ENCODE measurements around the gene BRD4. TPM values are rescaled to one million over a fixed set of nuclear protein-coding genes. Genes with fewer than 3 reads are reported as not detected.
A peak's percentile ranks its signal among the peaks of the same experiment; 100 is the strongest.

The BRD4 gene
- total and polyA plus RNA-seq, 2 of the 13 experiments (the other 11 are each of a cell fraction or from before 2014, with no cell fraction given) = 10.5 to 11.4 TPM

- TF ChIP-seq MTF2 (CRISPR knock-in tag; IDR thresholded peaks at IDR 0.05; ENCODE audit: borderline replicate concordance) (no peak), ZKSCAN8 (CRISPR knock-in tag; IDR thresholded peaks at IDR 0.05; ENCODE audit: borderline replicate concordance) (no peak), SIN3B (IDR thresholded peaks at IDR 0.05; ENCODE audit: low read length) (no peak), NKX3-1 (CRISPR knock-in tag; IDR thresholded peaks at IDR 0.05) (no peak), SOX13 (IDR thresholded peaks at IDR 0.05) (no peak), SOX13 (CRISPR knock-in tag; conservative IDR thresholded peaks at IDR 0.05 in 1 of 2, IDR thresholded peaks at IDR 0.05 in 1 of 2) (no peak; a peak in 1 of 4 replicates), KDM4B (CRISPR knock-in tag; IDR thresholded peaks at IDR 0.05) (no peak), ZNF121 (CRISPR knock-in tag; IDR thresholded peaks at IDR 0.05) (peak; percentile 76), ZNF546 (CRISPR knock-in tag; conservative IDR thresholded peaks at IDR 0.05) (0 out of 2 replicates have a peak, but pooled peaks have one; percentile 21), ZNF777 (CRISPR knock-in tag; IDR thresholded peaks at IDR 0.05) (peak; percentile 97), TFE3 (CRISPR knock-in tag; IDR thresholded peaks at IDR 0.05) (no peak), RFXAP (CRISPR knock-in tag; IDR thresholded peaks at IDR 0.05; ENCODE audit: borderline replicate concordance) (0 out of 2 replicates have a peak, but pooled peaks have one; percentile 44), RBM39 (IDR thresholded peaks at IDR 0.05; ENCODE audit: low read depth, low read length, poor library complexity, severe bottlenecking) (peak; percentile 34), FOXO1 (CRISPR knock-in tag; IDR thresholded peaks at IDR 0.05) (peak; percentile 8; the same call in 1 of the 2 replicates), KDM5B (CRISPR knock-in tag; IDR thresholded peaks at IDR 0.05; ENCODE audit: borderline replicate concordance) (peak; percentile 12; the same call in 1 of the 2 replicates), REXO4 (CRISPR knock-in tag; IDR thresholded peaks at IDR 0.05; ENCODE audit: borderline replicate concordance) (no peak), ZSCAN31 (CRISPR knock-in tag; IDR thresholded peaks at IDR 0.05; ENCODE audit: low read depth) (peak; percentile 6; the same call in 1 of the 2 replicates), CTCF (CRISPR knock-in tag; IDR thresholded peaks at IDR 0.05) (peak; percentile 2; the same call in 1 of the 2 replicates), ZMYM2 (CRISPR knock-in tag; IDR thresholded peaks at IDR 0.05) (no peak)
- TF ChIP-seq, protein P1, sequence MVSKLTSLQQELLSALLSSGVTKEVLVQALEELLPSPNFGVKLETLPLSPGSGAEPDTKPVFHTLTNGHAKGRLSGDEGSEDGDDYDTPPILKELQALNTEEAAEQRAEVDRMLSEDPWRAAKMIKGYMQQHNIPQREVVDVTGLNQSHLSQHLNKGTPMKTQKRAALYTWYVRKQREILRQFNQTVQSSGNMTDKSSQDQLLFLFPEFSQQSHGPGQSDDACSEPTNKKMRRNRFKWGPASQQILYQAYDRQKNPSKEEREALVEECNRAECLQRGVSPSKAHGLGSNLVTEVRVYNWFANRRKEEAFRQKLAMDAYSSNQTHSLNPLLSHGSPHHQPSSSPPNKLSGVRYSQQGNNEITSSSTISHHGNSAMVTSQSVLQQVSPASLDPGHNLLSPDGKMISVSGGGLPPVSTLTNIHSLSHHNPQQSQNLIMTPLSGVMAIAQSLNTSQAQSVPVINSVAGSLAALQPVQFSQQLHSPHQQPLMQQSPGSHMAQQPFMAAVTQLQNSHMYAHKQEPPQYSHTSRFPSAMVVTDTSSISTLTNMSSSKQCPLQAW (CRISPR knock-in tag; IDR thresholded peaks at IDR 0.05) = 0 out of 2 replicates have a peak, but pooled peaks have one; percentile 35
- TF ChIP-seq, protein P2, sequence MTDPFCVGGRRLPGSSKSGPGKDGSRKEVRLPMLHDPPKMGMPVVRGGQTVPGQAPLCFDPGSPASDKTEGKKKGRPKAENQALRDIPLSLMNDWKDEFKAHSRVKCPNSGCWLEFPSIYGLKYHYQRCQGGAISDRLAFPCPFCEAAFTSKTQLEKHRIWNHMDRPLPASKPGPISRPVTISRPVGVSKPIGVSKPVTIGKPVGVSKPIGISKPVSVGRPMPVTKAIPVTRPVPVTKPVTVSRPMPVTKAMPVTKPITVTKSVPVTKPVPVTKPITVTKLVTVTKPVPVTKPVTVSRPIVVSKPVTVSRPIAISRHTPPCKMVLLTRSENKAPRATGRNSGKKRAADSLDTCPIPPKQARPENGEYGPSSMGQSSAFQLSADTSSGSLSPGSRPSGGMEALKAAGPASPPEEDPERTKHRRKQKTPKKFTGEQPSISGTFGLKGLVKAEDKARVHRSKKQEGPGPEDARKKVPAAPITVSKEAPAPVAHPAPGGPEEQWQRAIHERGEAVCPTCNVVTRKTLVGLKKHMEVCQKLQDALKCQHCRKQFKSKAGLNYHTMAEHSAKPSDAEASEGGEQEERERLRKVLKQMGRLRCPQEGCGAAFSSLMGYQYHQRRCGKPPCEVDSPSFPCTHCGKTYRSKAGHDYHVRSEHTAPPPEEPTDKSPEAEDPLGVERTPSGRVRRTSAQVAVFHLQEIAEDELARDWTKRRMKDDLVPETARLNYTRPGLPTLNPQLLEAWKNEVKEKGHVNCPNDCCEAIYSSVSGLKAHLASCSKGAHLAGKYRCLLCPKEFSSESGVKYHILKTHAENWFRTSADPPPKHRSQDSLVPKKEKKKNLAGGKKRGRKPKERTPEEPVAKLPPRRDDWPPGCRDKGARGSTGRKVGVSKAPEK (CRISPR knock-in tag; IDR thresholded peaks at IDR 0.05; ENCODE audit: borderline replicate concordance) = no peak
These were observed 47.8 kb upstream of the BRD4 start (continued) for GRCh38 chr19:15379999-15380647.
